SH-SY5Y (cell line): ENCODE data around the gene MELTF.

Experiments used
- GATA2 ChIP-seq: IDR thresholded peaks from 2 replicates; pipeline ENCODE4 v1.6.1; 2011; ENCODE audit warnings: mild to moderate bottlenecking, low read depth, low read length
- GATA3 ChIP-seq: IDR thresholded peaks from 2 replicates; pipeline ENCODE4 v1.6.1; 2011; ENCODE audit warnings: low read depth, mild to moderate bottlenecking, low read length, moderate library complexity

DNA sequence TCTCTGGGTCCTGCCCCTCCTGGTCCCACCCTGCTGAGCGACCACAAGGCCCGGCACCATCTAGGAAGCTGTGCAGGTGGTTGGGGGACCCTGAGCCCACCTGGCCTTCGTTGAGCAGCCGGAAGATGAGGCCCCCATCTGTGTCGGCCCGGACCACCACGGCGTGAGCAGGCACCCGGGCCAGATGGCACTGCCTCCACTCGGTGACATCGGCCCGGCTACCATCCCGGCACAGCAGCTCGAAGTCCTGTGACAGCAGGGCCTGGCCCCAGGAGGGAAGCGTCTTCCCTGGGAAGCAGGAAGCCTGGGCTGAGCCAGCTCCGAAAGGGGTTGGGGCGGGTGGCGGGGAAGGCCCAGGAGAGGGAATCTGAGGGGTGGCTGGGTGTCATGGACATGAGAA, 12.6 kb downstream of the MELTF start:
- TF ChIP-seq GATA3 (no peak), GATA2 (no peak)
